ENCODE measurements around the gene CDC26. TPM values are rescaled to one million over a fixed set of nuclear protein-coding genes. Genes with fewer than 3 reads are reported as not detected.

CDC26 gene
- total RNA-seq, 4 donors from 2014 or later = 20.5 to 42.4 (median 26.5) TPM

DNA sequence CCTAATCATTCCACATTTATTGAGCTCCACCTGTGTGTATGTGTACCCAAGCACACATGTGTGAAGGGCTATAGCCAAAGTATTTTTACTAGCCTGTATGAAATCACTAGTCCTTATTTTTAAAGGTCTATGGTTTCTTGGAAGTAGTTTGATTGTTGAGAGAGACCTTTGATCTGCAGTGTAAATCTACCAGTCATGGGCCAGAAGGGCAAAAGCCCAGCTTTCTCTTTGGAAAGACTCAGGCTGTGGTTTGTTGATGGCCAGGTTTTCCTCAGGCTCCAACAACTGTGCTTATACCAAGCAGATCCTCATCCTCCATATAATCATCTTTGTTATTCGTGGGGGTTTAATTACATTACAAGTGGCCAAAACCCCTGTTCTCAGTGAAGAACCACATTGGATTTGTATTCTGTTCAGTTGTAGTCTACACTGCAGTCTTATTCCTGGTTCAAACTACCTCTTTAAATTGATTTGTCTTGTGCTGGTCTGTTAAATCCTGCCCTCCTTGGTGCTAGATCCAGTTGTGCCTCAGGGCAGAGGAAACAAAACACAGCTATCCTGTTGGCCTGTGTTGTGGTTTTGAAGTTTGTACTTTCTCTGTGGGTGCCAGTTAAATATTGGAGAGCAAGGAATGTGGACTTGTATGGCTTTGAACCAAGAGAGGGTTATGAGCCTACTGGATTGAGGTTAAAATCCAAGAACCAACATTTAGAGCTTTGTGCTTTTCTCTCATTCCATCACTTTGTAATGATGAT, 13.3 kb downstream of the CDC26 start:
- Histone ChIP-seq H3K36me3 (peaks cover 0 to 80% (median 7%) of the 10 kb centered on the region in 3 donors), H3K27me3 (no peaks in the 10 kb centered on the region), H3K9me3 (no peaks in the 10 kb centered on the region), H3K27ac (no peak overlapping the region), H3K4me3 (no peak overlapping the region), H3K4me1 (no peaks in the 10 kb centered on the region)
- intact Hi-C loops (cut with DNase I) = no loop called here
- 50 to 80% methylated on average over 1 of the region's 1 CpG for WGBS, 2 donors
- DNase-seq = no peak
- TF ChIP-seq POLR2A (IDR thresholded peaks at IDR 0.05) = no peak
- TF ChIP-seq, protein P1, sequence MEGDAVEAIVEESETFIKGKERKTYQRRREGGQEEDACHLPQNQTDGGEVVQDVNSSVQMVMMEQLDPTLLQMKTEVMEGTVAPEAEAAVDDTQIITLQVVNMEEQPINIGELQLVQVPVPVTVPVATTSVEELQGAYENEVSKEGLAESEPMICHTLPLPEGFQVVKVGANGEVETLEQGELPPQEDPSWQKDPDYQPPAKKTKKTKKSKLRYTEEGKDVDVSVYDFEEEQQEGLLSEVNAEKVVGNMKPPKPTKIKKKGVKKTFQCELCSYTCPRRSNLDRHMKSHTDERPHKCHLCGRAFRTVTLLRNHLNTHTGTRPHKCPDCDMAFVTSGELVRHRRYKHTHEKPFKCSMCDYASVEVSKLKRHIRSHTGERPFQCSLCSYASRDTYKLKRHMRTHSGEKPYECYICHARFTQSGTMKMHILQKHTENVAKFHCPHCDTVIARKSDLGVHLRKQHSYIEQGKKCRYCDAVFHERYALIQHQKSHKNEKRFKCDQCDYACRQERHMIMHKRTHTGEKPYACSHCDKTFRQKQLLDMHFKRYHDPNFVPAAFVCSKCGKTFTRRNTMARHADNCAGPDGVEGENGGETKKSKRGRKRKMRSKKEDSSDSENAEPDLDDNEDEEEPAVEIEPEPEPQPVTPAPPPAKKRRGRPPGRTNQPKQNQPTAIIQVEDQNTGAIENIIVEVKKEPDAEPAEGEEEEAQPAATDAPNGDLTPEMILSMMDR (IDR thresholded peaks at IDR 0.05) = no peak

DNA sequence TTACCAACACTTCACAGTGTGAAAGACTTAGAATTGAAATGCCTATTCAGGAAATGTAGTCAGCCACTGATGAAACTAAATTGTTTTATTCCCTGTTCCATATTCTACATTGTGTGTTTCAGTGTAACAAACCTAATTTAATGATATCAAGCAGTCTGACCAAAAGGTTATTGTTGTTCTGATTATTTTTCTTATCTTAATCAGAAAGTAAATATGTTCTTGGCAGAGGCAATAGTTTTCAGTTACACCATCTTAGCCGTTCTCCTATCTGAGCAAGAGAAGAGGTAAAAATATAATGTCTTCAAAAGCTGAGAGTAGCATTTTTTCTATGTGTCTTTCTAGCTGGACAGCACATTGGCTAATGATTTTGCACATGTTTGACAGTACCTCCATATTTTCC, 17.1 kb downstream of the CDC26 start:
- WGBS, 2 donors = 76% methylated on average over 1 of the region's 1 CpG
- no peak for TF ChIP-seq POLR2A (IDR thresholded peaks at IDR 0.05)
- TF ChIP-seq, protein P1 (IDR thresholded peaks at IDR 0.05) = no peak
- DNase-seq = no peak
- Histone ChIP-seq H3K9me3 (no peaks in the 10 kb centered on the region), H3K4me1 (no peaks in the 10 kb centered on the region), H3K4me3 (no peak overlapping the region), H3K27me3 (no peaks in the 10 kb centered on the region), H3K27ac (no peak overlapping the region), H3K36me3 (peaks cover 0 to 80% (median 7%) of the 10 kb centered on the region in 3 donors)
- intact Hi-C loops (cut with DNase I) = no loop called here

DNA sequence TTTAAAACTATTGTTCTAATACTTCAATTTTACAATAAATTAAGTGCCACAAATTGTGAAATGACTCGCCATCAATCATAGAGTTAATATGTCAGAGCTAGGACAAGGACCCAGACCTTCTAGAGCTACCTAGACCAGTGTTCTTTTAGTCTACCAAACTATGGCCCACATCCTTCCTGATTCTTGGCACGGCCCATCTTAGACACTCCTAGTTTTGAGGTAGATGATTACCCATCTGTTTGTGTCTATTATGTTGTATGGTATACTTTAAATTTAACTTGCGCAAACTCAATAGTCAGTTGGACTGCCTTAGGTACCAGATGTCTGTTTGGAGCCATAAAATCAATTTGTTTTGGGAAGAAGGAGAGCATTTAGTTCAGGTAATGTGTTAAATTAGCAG, 17.5 kb downstream of the CDC26 start:
- H3K9me3 ChIP-seq = no peaks in the 10 kb centered on the region
- H3K4me1 ChIP-seq = no peaks in the 10 kb centered on the region
- H3K4me3 ChIP-seq = no peak overlapping the region
- TF ChIP-seq, protein P1 (IDR thresholded peaks at IDR 0.05) = no peak
- H3K27ac ChIP-seq = no peak overlapping the region
- peaks cover 0 to 78% (median 7%) of the 10 kb centered on the region in 3 donors for H3K36me3 ChIP-seq
- intact Hi-C loops (cut with DNase I) = no loop called here
- WGBS, 2 donors = 96 to 98% methylated on average over 3 of the region's 3 CpGs
- H3K27me3 ChIP-seq = no peaks in the 10 kb centered on the region
- DNase-seq = no peak

DNA sequence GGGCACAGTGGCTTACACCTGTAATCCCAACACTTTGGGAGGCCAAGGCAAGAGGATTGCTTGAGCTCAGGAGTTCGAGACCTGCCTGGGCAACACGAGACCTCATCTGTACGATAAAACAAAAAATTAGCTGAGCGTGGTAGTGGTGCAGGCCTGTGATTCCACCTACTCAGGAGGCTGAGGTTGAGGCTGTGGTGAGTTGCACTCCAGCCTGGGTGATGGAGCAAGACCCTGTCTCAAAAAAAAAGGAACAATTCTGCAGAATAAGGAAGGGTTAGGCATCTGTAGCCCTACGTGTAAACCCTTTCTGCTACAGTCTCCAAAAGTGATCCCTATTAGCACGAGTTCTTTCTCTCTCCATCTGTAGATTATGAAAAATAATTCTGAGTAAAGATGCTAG, 19.9 kb downstream of the CDC26 start:
- no peaks in the 10 kb centered on the region for H3K27me3 ChIP-seq
- no peaks in the 10 kb centered on the region for H3K4me1 ChIP-seq
- TF ChIP-seq POLR2A (IDR thresholded peaks at IDR 0.05) = no peak
- TF ChIP-seq, protein P1 (IDR thresholded peaks at IDR 0.05) = no peak
- no peak overlapping the region for H3K27ac ChIP-seq
- 78 to 79% methylated on average over 6 of the region's 6 CpGs for WGBS, 2 donors
- no peak for DNase-seq
- no peaks in the 10 kb centered on the region for H3K9me3 ChIP-seq
- peaks cover 0 to 54% (median 7%) of the 10 kb centered on the region in 3 donors for H3K36me3 ChIP-seq
- intact Hi-C loops (cut with DNase I) = no loop called here
- H3K4me3 ChIP-seq = no peak overlapping the region

DNA sequence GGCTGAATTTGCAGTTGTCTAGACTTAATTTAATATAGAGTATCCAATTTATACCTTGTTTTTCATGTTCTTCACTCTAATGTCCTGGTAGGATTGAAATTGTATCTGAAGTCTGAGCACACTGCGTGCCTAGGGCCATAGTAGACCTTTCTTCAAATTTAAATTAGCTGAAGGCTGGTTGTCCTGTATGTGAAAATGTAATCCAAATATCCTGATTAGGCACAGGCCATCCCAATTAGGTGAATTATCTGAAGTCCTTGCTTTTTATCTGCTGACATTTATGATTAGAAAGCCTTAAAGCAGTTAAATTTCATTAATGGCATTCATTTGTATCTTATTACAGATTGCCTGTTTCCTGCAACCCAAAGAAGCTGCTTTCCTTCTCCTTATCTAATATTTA, 20.4 kb downstream of the CDC26 start:
- Histone ChIP-seq H3K9me3 (no peaks in the 10 kb centered on the region), H3K27me3 (no peaks in the 10 kb centered on the region), H3K27ac (no peak overlapping the region), H3K4me3 (no peak overlapping the region), H3K36me3 (peaks cover 0 to 49% (median 6%) of the 10 kb centered on the region in 3 donors), H3K4me1 (no peaks in the 10 kb centered on the region)
- no peak for TF ChIP-seq POLR2A (IDR thresholded peaks at IDR 0.05)
- TF ChIP-seq, protein P1 (IDR thresholded peaks at IDR 0.05) = no peak
- no peak for DNase-seq
- intact Hi-C loops (cut with DNase I) = no loop called here
- 90 to 94% methylated on average over 1 of the region's 1 CpG for WGBS, 2 donors

Measured in esophagus squamous epithelium (tissue), 5 donors.